Brain microvascular endothelial cell (primary cell): ENCODE results near the gene PCED1A.

Experiments
- DNase-seq: peaks from one replicate; pipeline ENCODE4 v3.0.0-alpha.2; 2020
- H3K27ac ChIP-seq: fragments of 250-450 bp; sonication (Bioruptor Pico); 2 replicates; pipeline ENCODE4 v1.5.1; 2020; ENCODE audit warnings: mild to moderate bottlenecking, moderate library complexity
- H3K27me3 ChIP-seq: fragments of 250-450 bp; sonication (Bioruptor Pico); replicated peaks from 2 replicates; pipeline ENCODE4 v1.5.1; 2020; ENCODE audit warnings: mild to moderate bottlenecking
- H3K36me3 ChIP-seq: fragments of 250-450 bp; sonication (Bioruptor Pico); replicated peaks from 2 replicates; pipeline ENCODE4 v1.5.1; 2020; ENCODE audit warnings: mild to moderate bottlenecking
- H3K4me3 ChIP-seq: 2 replicates; pipeline ENCODE4 v1.5.1; 2011; ENCODE audit warnings: low read depth, mild to moderate bottlenecking, control low read depth, low read length, moderate library complexity
- in situ Hi-C: cut with HindIII; loops from 2 replicates; pipeline ENCODE4 v1.10.0; 2017; ENCODE audit warnings: low sequenced_read_pairs, low pct_ligation_motif_present
- TF ChIP-seq, protein P1 (sequence below): IDR thresholded peaks from 2 replicates; pipeline ENCODE4 v1.5.1; 2011; ENCODE audit warnings: low read depth, mild to moderate bottlenecking, moderate library complexity, low read length, control low read depth, inconsistent platforms; ENCODE audit errors: missing control alignments

PCED1A gene

DNA sequence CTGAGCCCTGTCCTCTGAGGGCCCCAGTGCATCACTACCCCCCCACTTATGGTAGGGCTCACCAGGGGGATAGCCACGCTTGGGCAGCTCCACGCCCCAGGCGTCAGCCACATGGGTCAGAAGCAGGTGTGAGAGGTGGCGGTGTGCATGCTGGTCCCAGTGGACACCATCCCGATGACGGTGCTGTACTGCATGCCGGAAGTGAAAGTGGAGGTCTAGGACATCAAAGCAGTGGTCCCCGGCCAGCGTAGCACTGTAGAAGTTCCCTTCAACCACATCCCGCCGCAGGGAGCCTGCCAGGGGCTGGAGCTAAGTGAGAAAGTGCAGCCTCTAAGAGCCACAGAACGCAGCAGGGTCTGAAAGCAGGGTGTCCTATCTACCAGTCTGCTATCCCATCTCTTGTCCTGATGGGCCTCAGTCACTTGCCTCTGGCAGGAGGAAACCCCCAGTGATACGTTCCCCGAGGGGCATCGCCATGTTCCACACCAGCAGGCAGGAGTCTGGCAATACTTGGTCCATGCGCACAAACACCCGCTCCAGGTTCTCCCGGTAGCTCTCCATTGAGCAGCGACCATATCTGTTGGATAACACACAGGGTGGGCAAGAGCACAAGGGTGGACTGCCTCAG, 2.2 kb downstream of the PCED1A start:
- Histone ChIP-seq H3K27ac (no peak overlapping the region), H3K4me3 (no peak overlapping the region), H3K36me3 (peaks cover 2% of the 10 kb centered on the region), H3K27me3 (no peaks in the 10 kb centered on the region)
- TF ChIP-seq, protein P1, sequence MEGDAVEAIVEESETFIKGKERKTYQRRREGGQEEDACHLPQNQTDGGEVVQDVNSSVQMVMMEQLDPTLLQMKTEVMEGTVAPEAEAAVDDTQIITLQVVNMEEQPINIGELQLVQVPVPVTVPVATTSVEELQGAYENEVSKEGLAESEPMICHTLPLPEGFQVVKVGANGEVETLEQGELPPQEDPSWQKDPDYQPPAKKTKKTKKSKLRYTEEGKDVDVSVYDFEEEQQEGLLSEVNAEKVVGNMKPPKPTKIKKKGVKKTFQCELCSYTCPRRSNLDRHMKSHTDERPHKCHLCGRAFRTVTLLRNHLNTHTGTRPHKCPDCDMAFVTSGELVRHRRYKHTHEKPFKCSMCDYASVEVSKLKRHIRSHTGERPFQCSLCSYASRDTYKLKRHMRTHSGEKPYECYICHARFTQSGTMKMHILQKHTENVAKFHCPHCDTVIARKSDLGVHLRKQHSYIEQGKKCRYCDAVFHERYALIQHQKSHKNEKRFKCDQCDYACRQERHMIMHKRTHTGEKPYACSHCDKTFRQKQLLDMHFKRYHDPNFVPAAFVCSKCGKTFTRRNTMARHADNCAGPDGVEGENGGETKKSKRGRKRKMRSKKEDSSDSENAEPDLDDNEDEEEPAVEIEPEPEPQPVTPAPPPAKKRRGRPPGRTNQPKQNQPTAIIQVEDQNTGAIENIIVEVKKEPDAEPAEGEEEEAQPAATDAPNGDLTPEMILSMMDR = no peak
- in situ Hi-C loops = no loop called here
- DNase-seq = no peak

DNA sequence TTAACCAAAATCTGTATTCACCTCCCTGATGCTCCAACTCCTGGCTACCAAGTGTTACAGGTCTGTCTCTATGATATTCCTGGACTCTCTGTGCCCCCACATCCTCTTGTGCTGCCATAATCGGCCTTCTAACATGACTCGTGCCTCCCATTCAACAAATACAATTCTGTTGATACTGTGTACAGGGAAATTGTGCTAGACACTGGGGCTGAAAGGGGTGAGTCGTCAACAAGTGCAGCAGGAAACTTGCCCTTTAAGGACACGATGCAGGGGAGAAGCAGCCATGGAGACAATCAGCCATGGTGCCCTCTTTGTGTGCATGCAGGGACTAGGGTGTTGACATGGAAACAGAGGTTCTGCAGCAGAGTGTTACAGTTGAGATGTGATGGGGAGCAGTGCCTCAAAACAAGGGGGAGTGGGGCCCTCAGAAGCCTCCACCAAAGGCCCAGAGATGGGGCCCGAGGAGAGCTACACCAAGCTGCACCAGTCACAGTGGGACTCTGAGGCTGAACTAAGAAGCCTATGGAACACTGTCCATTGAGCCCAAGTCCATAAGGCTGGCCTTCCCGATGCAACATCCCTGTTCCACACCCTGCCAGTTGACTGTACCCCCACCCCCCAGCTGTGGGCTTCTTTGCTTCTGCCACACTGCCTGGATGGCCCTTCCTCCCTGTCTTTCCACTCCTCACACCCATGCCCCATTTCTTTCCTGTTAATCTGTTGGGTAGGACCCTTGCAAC, 3.1 kb downstream of the PCED1A start:
- H3K36me3 ChIP-seq = peaks cover 2% of the 10 kb centered on the region
- H3K27me3 ChIP-seq = no peaks in the 10 kb centered on the region
- DNase-seq = no peak
- no peak overlapping the region for H3K27ac ChIP-seq
- TF ChIP-seq, protein P1 = no peak
- no peak overlapping the region for H3K4me3 ChIP-seq
- in situ Hi-C loops = no loop called here

DNA sequence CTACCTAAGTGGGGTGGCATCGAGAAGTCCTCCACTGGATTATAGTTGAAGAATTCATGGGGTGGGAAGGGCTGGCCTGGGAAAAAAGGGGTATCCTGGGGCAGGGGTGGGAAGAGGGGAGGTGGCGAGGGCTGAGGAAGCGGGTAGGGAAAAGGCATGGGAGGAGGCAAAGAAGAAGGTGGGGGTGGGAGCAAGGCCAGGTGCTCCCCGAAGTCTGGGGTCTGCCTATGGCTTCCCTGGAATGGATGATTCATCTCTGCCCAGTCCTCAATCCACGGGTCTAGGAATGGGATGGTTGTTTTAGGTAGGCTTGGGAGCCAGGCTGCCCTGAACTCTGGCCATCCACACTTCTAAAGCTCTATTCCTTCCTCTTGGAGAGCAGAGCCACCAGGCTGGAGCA, 4.4 kb downstream of the PCED1A start:
- no peak overlapping the region for H3K27ac ChIP-seq
- no peak for DNase-seq
- H3K27me3 ChIP-seq = no peaks in the 10 kb centered on the region
- no peak overlapping the region for H3K4me3 ChIP-seq
- TF ChIP-seq, protein P1 = no peak
- in situ Hi-C loops = no loop called here
- peaks cover 2% of the 10 kb centered on the region for H3K36me3 ChIP-seq

DNA sequence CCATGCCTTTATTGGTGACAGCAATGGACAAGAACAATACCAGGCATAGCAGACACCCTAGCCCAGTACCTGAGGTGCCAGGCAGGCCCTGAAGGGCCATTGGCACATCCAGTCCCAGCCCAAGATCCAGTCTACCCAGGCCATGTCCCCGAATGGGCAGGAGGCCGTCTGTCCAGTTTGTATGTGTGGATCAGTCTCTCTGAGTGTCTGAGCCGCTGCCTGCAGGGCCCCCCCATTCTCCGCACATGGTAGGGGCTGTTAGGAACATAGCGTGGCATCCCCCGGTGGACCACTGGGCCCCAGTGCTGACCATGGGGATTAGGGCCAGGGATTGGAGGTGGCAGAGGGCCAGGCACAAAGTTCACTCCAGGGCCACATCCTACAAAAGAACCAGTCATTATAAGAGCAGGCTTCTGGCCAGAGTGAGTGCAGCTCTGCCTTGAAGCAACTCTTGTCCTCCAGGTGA, 5.1 kb downstream of the PCED1A start:
- no peaks in the 10 kb centered on the region for H3K27me3 ChIP-seq
- H3K4me3 ChIP-seq = no peak overlapping the region
- H3K36me3 ChIP-seq = peaks cover 2% of the 10 kb centered on the region
- no peak overlapping the region for H3K27ac ChIP-seq
- TF ChIP-seq, protein P1 = no peak
- in situ Hi-C loops = no loop called here
- no peak for DNase-seq

DNA sequence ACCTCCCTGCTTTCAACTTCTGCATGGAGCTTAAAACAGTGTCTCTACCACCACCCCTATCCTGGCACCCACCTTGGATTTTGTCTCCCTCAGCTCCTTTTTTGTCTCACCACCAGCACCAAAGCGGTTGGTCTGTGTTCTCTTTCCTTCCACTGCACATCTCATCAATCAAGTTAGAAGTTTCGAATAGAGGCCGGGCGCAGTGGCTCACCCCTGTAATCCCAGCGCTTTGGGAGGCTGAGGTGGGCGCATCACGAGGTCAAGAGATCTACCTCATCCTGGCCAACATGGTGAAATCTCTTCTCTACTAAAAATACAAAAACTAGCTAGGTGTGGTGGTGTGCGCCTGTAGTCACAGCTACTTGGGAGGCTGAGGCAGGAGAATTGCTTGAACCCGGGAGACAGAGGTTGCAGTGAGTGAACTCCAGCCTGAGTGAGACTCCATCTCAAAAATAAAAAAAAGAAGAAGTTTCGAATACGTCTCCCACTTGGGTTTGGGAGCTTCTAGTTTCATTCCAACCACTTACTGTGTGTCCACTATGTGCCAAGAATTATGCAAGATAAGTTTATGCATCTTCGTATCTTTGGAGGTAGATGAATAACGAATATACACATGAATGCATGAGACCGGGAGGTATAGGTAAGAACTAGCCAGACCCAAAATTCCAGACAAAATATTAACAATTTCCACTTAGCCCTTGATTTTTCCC, 5.9 kb downstream of the PCED1A start:
- Histone ChIP-seq H3K27ac (no peak overlapping the region), H3K36me3 (peaks cover 2% of the 10 kb centered on the region), H3K4me3 (no peak overlapping the region), H3K27me3 (no peaks in the 10 kb centered on the region)
- TF ChIP-seq, protein P1 = no peak
- no peak for DNase-seq
- in situ Hi-C loops = no loop called here
